HCT116 (cell line): Measurements from ENCODE around the gene HNRNPK. TPM values are rescaled to one million over a fixed set of nuclear protein-coding genes. Genes with fewer than 3 reads are reported as not detected.

Experiments
- ATAC-seq: fragments of 200-7000 bp; cut with Tn5 transposase; 2 replicates; pipeline ENCODE4 v1.9.1; 2020; ENCODE audit warnings: mild to moderate bottlenecking, moderate library complexity
- Bru-seq: library from RNA; stranded (reverse); fragments of 400-500 nt; gene quantifications from one replicate; lab custom pipeline; 2021; lab: Mats Ljungman, UMichigan
- BruChase-seq, 2 experiments: library from RNA; stranded (reverse); fragments of 400-500 nt; gene quantifications; one replicate each; lab custom pipeline; 2021; lab: Mats Ljungman, UMichigan
- BruUV-seq: library from RNA; stranded (reverse); fragments of 400-500 nt; replicated peaks from 2 replicates; lab custom pipeline; 2021; lab: Mats Ljungman, UMichigan
- CTCF ChIA-PET: fragments of 300-600 bp; sonication (Branson Sonifier 250); formaldehyde crosslinking; loops from one replicate; lab custom pipeline; 2021; ENCODE audit warnings: antibody characterized with exemption; lab: Charles Lee
- POLR2A ChIA-PET: fragments of 300-600, 350-600 bp; sonication (Branson Sonifier 250); formaldehyde crosslinking; loops from one replicate; lab custom pipeline; 2021; ENCODE audit warnings: antibody characterized with exemption; lab: Charles Lee
- RAD21 ChIA-PET, 2 experiments: fragments of 300-600 bp; sonication (Branson Sonifier 250); formaldehyde crosslinking; loops; one replicate each; lab custom pipeline; 2023; ENCODE audit warnings: low total read pairs in 2 of 2; ENCODE audit not compliant: uncharacterized antibody in 2 of 2, unreplicated experiment in 2 of 2, low non-redundant PET in 1 of 2; lab: Charles Lee
- DNase-seq: peaks from one replicate; pipeline ENCODE4 v3.0.0-alpha.2; 2010; ENCODE audit warnings: low read depth, low spot score
- H2AFZ ChIP-seq: fragments of 200-600 bp; shearing (Covaris generic), sonication (generic); 2 replicates; pipeline ENCODE4 v1.6.1; 2017; ENCODE audit warnings: low read depth, mixed run types, mixed read lengths, antibody characterized with exemption, low read length; ENCODE audit not compliant: poor library complexity, severe bottlenecking
- H3K27ac ChIP-seq: 2 replicates; pipeline ENCODE4 v1.5.1; 2012; ENCODE audit warnings: low read depth, low read length
- H3K27me3 ChIP-seq: fragments of 200-600 bp; sonication (generic); 2 replicates; pipeline ENCODE4 v1.6.1; 2016; ENCODE audit warnings: mixed run types, low read length, mixed read lengths; ENCODE audit not compliant: insufficient read depth
- H3K36me3 ChIP-seq, 2 experiments: fragments of 200-500 bp in 1 of 2; fragments of 200-600 bp in 1 of 2; sonication (Bioruptor generic) in 1 of 2; sonication (generic) in 1 of 2; 2 replicates each; pipeline versions ENCODE4 v1.5.1 to v1.6.1; 2014 to 2016; ENCODE audit warnings: low read length in 2 of 2, inconsistent platforms in 1 of 2, mixed read lengths in 1 of 2, mixed run types in 1 of 2; ENCODE audit not compliant: insufficient read depth in 2 of 2, control insufficient read depth in 1 of 2
- H3K4me1 ChIP-seq, 2 experiments: fragments of 200-600 bp in 1 of 2; sonication (generic) in 1 of 2; 2 replicates each; pipeline versions ENCODE4 v1.5.1 to v1.6.1; 2012 to 2017; ENCODE audit warnings: low read length in 2 of 2, inconsistent platforms in 1 of 2, mild to moderate bottlenecking in 1 of 2, mixed read lengths in 1 of 2, mixed run types in 1 of 2, moderate library complexity in 1 of 2; ENCODE audit not compliant: insufficient read depth in 2 of 2, control insufficient read depth in 1 of 2
- H3K4me2 ChIP-seq: fragments of 200-600 bp; sonication (generic); 2 replicates; pipeline ENCODE4 v1.6.1; 2017; ENCODE audit warnings: mixed run types, low read length, mixed read lengths
- H3K4me3 ChIP-seq, 2 experiments: fragments of 200-600 bp in 1 of 2; sonication (generic) in 1 of 2; replicated peaks in 1 of 2; 2 replicates each; pipeline ENCODE4 v1.5.1; 2011 to 2016; ENCODE audit warnings: low read length in 2 of 2, control low read depth in 1 of 2, low read depth in 1 of 2, mild to moderate bottlenecking in 1 of 2, mixed read lengths in 1 of 2, mixed run types in 1 of 2
- H3K79me2 ChIP-seq: fragments of 200-600 bp; sonication (generic); 2 replicates; pipeline ENCODE4 v1.6.1; 2017; ENCODE audit warnings: mild to moderate bottlenecking, mixed run types, low read length, moderate library complexity, mixed read lengths; ENCODE audit not compliant: insufficient read depth
- H3K9ac ChIP-seq: fragments of 200-600 bp; sonication (generic); 2 replicates; pipeline ENCODE4 v1.6.1; 2016; ENCODE audit warnings: low read length, mixed read lengths
- H3K9me2 ChIP-seq: fragments of 200-600 bp; sonication (generic), shearing (Covaris generic); 2 replicates; pipeline ENCODE4 v1.6.1; 2017; ENCODE audit warnings: mixed run types, mild to moderate bottlenecking, moderate library complexity; ENCODE audit not compliant: insufficient read depth
- H3K9me3 ChIP-seq, 2 experiments: fragments of 200-500 bp in 1 of 2; fragments of 200-600 bp in 1 of 2; sonication (Bioruptor generic) in 1 of 2; sonication (generic) in 1 of 2; 2 replicates each; pipeline ENCODE4 v1.6.1; 2014 to 2017; ENCODE audit warnings: low read length in 2 of 2, mixed read lengths in 2 of 2, inconsistent platforms in 1 of 2, low read depth in 1 of 2, mild to moderate bottlenecking in 1 of 2, mixed run types in 1 of 2, moderate library complexity in 1 of 2; ENCODE audit not compliant: control insufficient read depth in 1 of 2, insufficient read depth in 1 of 2
- H4K20me1 ChIP-seq: fragments of 200-600 bp; sonication (generic), shearing (Covaris generic); 2 replicates; pipeline ENCODE4 v1.6.1; 2017; ENCODE audit warnings: mixed run types, mild to moderate bottlenecking, moderate library complexity; ENCODE audit not compliant: insufficient read depth
- ATF3 ChIP-seq: IDR thresholded peaks from 2 replicates; pipeline ENCODE4 v1.6.1; 2012
- CBX3 ChIP-seq: IDR thresholded peaks from 2 replicates; pipeline ENCODE4 v1.6.1; 2012; ENCODE audit warnings: low read depth
- CEBPB ChIP-seq: IDR thresholded peaks from 2 replicates; pipeline ENCODE4 v1.6.1; 2012; ENCODE audit warnings: low read depth
- EGR1 ChIP-seq: IDR thresholded peaks from 2 replicates; pipeline ENCODE4 v1.6.1; 2012; ENCODE audit warnings: low read depth
- MAX ChIP-seq: IDR thresholded peaks from 2 replicates; pipeline ENCODE4 v1.6.1; 2012
- POLR2A ChIP-seq: IDR thresholded peaks from 2 replicates; pipeline ENCODE4 v1.7.0; 2011; ENCODE audit warnings: borderline replicate concordance; ENCODE audit not compliant: insufficient read depth, insufficient read length; ENCODE audit errors: extremely low read depth
- RAD21 ChIP-seq: IDR thresholded peaks from 2 replicates; pipeline ENCODE4 v1.6.1; 2012; ENCODE audit warnings: low read depth, mild to moderate bottlenecking
- SP1 ChIP-seq: IDR thresholded peaks from 2 replicates; pipeline ENCODE4 v1.6.1; 2012; ENCODE audit warnings: low read depth
- TCF7L2 ChIP-seq: IDR thresholded peaks from 2 replicates; pipeline ENCODE4 v1.7.0; 2011; ENCODE audit warnings: borderline replicate concordance, inconsistent platforms; ENCODE audit not compliant: insufficient read depth, insufficient read length; ENCODE audit errors: extremely low read depth
- ZBTB33 ChIP-seq: IDR thresholded peaks from 2 replicates; pipeline ENCODE4 v1.6.1; 2011; ENCODE audit warnings: mild to moderate bottlenecking, low read length, moderate library complexity; ENCODE audit not compliant: insufficient replicate concordance; ENCODE audit errors: extremely low read depth
- ZFX ChIP-seq: fragments of 450-650 bp; IDR thresholded peaks from 2 replicates; pipeline ENCODE4 v1.6.1; 2017
- intact Hi-C: fragments of 100-400 bp; cut with micrococcal nuclease; formaldehyde crosslinking; loops from 2 replicates; pipeline ENCODE4 v1.10.0; 2022
- long read RNA-seq: library from polyadenylated mRNA; unstranded; transcript quantifications from one replicate; pipeline ENCODE4 v2.0.0, GENCODE V29; 2021; ENCODE audit not compliant: unreplicated experiment
- polyA plus RNA-seq: library from polyadenylated mRNA; unstranded; fragments of >200 nt; gene quantifications from 2 replicates; pipeline ENCODE4 v1.2.1, GENCODE V29; 2012; ENCODE audit warnings: missing spikeins
- total RNA-seq: library from RNA; stranded (reverse); gene quantifications from one replicate; pipeline ENCODE4 v1.2.1, GENCODE V29; 2021; ENCODE audit not compliant: unreplicated experiment

HNRNPK gene
- total RNA-seq (624 TPM), Bru-seq, nascent RNA (percentile 100 among the genes with signal in this experiment), BruChase-seq, experiment 1, labeled RNA remaining after a 6-hour chase (percentile 100 among the genes with signal in this experiment), BruChase-seq, experiment 2, labeled RNA remaining after a 2-hour chase (percentile 100 among the genes with signal in this experiment)
- polyA plus RNA-seq = 345 and 465 TPM in 2 replicates
- long read RNA-seq, partial matches to known transcripts = 48 of 428 reads
- long read RNA-seq, other reads (novel, unspliced or antisense) = 379 of 428 reads

- no peaks in the 10 kb centered on the region for H3K27me3 ChIP-seq
- peaks cover 4 to 19% of the 10 kb centered on the region in 2 experiments; a peak in 3 of 4 replicates for H3K4me1 ChIP-seq
- H3K9ac ChIP-seq = peak within 1 kb of the TSS; percentile 100
- ChIA-PET RAD21 (interaction anchor here in 1 of 2 experiments (1.0 kb wide), 1 partner anchor 281 kb away, joined by 5 read pairs; no protein-coding TSS in a partner anchor), CTCF (no interaction called here), POLR2A (interaction anchor here (0.7 to 2.1 kb wide), 12 partner anchors 10 to 298 kb away, joined by 3 to 10 read pairs (median 4); partner anchors contain the start of gene KIF27)
- no peaks in the 10 kb centered on the region for H3K9me2 ChIP-seq
- no peaks in the 10 kb centered on the region for H3K9me3 ChIP-seq
- H3K27ac ChIP-seq = peak within 1 kb of the TSS; percentile 96
- no TSS peak for BruUV-seq
- peaks cover 96% of the 10 kb centered on the region for H3K79me2 ChIP-seq
- TF ChIP-seq POLR2A (no peak), TCF7L2 (peak; percentile 17), SP1 (peak; percentile 97), CBX3 (no peak)
- DNase-seq (peak; percentile 95), ATAC-seq (peak; percentile 84)
- peak within 1 kb of the TSS; percentile 77 to 94 for H3K4me3 ChIP-seq
- intact Hi-C loops = loop anchor here (1.0 to 5.0 kb wide), 3 partner anchors 18 to 282 kb away; no protein-coding TSS in a partner anchor
- no peak within 1 kb of the TSS for H2AFZ ChIP-seq
- peaks cover 44% of the 10 kb centered on the region for H4K20me1 ChIP-seq
- peak within 1 kb of the TSS; percentile 81 for H3K4me2 ChIP-seq
- peaks cover 31 to 44% of the 10 kb centered on the region in 2 experiments for H3K36me3 ChIP-seq
These were observed at the start of gene HNRNPK for GRCh38 chr9:83979812-83980394. HNRNPK (minus strand) TSS chr9:83980215; CDS start chr9:83978252, 1,963 bp downstream.

GRCh38 chr9:84027201-84027600 lies 47.2 kb upstream of the HNRNPK start:
- BruUV-seq = no TSS peak
- Histone ChIP-seq H3K9me2 (no peaks in the 10 kb centered on the region), H3K79me2 (no peaks in the 10 kb centered on the region), H3K4me3 (no peak overlapping the region), H4K20me1 (no peaks in the 10 kb centered on the region), H3K9me3 (no peaks in the 10 kb centered on the region), H3K9ac (no peak overlapping the region), H2AFZ (no peak overlapping the region), H3K4me1 (no peaks in the 10 kb centered on the region), H3K27ac (no peak overlapping the region), H3K4me2 (no peak overlapping the region), H3K27me3 (no peaks in the 10 kb centered on the region), H3K36me3 (no peaks in the 10 kb centered on the region)
- ChIA-PET CTCF (no interaction called here), POLR2A (no interaction called here), RAD21 (no interaction called here)
- intact Hi-C loops = no loop called here
- ATAC-seq = no peak
- TF ChIP-seq RAD21 = no peak
- TF ChIP-seq MAX = no peak
- TF ChIP-seq ZFX = no peak
- TF ChIP-seq EGR1 = no peak
- no peak for TF ChIP-seq CEBPB
- no peak for TF ChIP-seq SP1
- no peak for TF ChIP-seq ZBTB33
- no peak for TF ChIP-seq ATF3
- DNase-seq = no peak
